ENCODE data around the gene GP5.

The GP5 gene

DNA sequence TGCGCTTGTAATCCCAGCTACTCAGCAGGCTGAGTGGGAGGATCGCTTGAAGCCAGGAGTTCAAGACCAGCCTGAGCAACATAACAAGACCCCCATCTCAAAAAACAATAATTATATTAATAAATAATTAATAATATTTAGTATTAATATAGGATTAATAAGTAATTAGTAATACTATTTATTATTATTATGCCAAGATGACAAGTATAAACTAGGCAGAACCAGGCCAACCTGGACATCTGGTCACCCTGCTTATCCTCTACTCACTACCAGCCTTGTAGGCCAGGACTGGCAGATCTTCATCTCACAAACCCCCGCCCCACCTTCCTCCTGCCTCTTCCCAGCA is 48.4 kb downstream of the GP5 start:
- DNase-seq (ENCODE audit: low read depth): no peak

DNA sequence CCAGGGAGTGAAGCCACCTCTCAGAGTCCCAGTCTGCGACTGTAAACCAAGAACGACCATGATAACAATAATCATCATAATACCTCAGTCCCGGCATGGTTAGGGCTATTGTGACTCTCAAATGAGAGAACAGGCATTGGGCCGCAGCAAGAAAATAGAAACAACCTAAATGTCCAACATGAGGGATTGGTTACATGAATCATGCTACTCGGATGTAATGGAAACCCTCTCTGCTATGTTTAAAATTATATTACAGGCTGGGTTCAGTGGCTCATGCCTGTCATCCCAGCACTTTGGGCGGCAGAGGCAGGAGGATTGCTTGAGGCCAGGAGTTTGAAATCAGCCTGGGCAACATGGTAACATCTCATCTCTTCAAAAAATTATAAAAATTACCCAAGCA is 50.7 kb downstream of the GP5 start:
- no peak for DNase-seq (ENCODE audit: low read depth)

DNA sequence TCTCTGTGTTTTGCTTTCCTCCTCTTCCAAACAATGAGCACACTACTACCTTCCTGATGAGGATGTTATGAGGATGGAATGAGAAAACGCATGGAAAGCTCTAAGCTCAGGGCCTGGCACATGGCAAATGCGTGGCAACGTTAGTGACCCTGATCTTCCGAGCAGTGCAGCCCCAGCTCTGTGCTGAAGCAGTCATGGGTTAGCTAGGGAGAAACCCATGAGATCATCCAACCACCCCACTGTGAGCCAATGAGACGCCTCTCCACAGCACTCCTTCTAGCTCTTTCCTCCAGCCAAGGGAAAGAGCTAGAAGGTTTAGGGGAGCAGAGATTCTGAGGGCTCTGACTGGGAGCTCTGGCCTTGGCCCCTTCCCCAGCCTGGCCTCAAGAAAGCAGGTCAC is 52.4 kb downstream of the GP5 start:
- DNase-seq (ENCODE audit: low read depth): no peak

DNA sequence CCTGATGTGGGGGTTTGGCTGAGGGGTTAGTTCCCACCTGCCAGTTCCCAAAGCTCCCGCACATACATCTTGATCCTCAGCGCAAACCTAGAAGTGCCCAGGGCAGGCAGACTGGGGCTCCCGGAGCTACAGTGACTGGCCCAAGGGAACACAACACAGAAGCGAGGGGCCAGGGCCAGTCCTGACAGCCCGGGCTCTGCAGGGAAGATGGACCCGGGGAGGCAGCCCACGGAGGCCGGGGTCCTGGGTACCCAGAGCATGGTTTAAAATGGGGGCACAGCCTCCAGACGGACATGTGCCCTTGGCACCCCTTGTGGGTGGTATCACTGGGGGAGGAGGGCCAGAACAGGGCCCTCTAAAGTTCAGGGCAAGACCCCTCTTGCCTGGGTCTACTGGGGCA is 53.0 kb downstream of the GP5 start:
- no peak for DNase-seq (ENCODE audit: low read depth)
